Measurements from ENCODE around the gene MACROD2. TPM values are rescaled to one million over a fixed set of nuclear protein-coding genes. Genes with fewer than 3 reads are reported as not detected.

MACROD2 gene
- total RNA-seq, 1 donor from 2014 or later: 6.4 TPM

GRCh38 chr20:14000917-14001316, 5.6 kb downstream of the MACROD2 start:
- Mint-ChIP-seq H3K27me3 (ENCODE audit: low read depth) (peaks cover 14% of the 10 kb centered on the region), H3K4me1 (peaks cover 7% of the 10 kb centered on the region), H3K36me3 (ENCODE audit: low read depth) (no peaks in the 10 kb centered on the region), H3K4me3 (no peak overlapping the region), H3K9me3 (no peaks in the 10 kb centered on the region), H3K27ac (ENCODE audit: unreplicated experiment) (no peak overlapping the region)
- no peak for DNase-seq (ENCODE audit: low read depth, low spot score)
- no peak for TF ChIP-seq CTCF (conservative IDR thresholded peaks at IDR 0.05)

DNA sequence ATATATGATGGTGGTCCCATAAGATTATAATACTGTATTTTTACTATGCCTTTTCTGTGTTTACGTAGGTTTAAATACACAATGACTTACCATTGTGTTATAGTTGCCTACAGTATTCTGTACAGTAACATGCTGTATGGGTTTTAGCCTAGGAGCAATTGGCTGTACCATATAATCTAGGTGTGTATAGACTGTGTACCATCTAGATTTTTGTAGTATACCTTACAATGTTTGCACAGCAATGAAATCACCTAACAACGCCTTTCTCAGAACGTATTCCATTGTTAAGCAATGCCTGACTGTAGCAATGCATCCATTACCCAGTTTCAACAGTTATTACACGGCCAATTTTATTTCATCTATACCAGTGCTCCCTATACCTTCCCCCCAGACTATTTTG, 10.7 kb downstream of the MACROD2 start:
- Mint-ChIP-seq H3K27ac (ENCODE audit: unreplicated experiment) (no peak overlapping the region), H3K36me3 (ENCODE audit: low read depth) (peaks cover 7% of the 10 kb centered on the region), H3K9me3 (peaks cover 5% of the 10 kb centered on the region), H3K27me3 (ENCODE audit: low read depth) (no peaks in the 10 kb centered on the region), H3K4me3 (no peak overlapping the region), H3K4me1 (no peaks in the 10 kb centered on the region)
- no peak for DNase-seq (ENCODE audit: low read depth, low spot score)
- no peak for TF ChIP-seq CTCF (conservative IDR thresholded peaks at IDR 0.05)

- Mint-ChIP-seq H3K4me3 (no peak overlapping the region), H3K27ac (ENCODE audit: unreplicated experiment) (no peak overlapping the region)
- TF ChIP-seq CTCF (conservative IDR thresholded peaks at IDR 0.05): no peak
These were observed 13.9 kb downstream of the MACROD2 start for GRCh38 chr20:14009208-14009607.

DNA sequence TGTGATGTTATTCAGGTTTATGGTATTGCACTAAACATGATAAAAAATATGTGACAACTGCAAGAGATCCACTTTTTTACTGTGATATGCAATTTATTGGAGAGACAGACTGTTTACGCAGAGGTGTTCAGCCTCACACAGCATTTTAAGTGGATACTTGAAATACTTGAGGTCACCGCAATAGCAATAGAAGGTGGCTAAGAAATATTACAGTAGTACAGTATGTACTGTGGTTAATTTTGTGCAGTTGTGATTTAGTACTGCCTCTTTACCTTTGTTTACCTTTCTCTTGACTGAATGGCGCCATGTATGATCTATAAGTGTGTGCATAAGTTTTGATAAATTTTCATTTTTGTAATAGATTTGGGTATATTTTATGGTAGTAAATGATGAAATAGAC, 17.4 kb downstream of the MACROD2 start:
- H3K27ac Mint-ChIP-seq (ENCODE audit: unreplicated experiment): no peak overlapping the region
- no peak overlapping the region for H3K4me3 Mint-ChIP-seq
- H3K27me3 Mint-ChIP-seq (ENCODE audit: low read depth): no peaks in the 10 kb centered on the region
- H3K36me3 Mint-ChIP-seq (ENCODE audit: low read depth): peaks cover 21% of the 10 kb centered on the region
- DNase-seq (ENCODE audit: low read depth, low spot score): no peak
- peaks cover 18% of the 10 kb centered on the region for H3K9me3 Mint-ChIP-seq
- no peaks in the 10 kb centered on the region for H3K4me1 Mint-ChIP-seq
- no peak for TF ChIP-seq CTCF (conservative IDR thresholded peaks at IDR 0.05)

More at GRCh38 chr20:14009208-14009607, 13.9 kb downstream of the MACROD2 start:
- no peaks in the 10 kb centered on the region for H3K27me3 Mint-ChIP-seq (ENCODE audit: low read depth)
- H3K9me3 Mint-ChIP-seq: peaks cover 13% of the 10 kb centered on the region
- no peaks in the 10 kb centered on the region for H3K4me1 Mint-ChIP-seq
- DNase-seq (ENCODE audit: low read depth, low spot score): no peak
- peaks cover 12% of the 10 kb centered on the region for H3K36me3 Mint-ChIP-seq (ENCODE audit: low read depth)

DNA sequence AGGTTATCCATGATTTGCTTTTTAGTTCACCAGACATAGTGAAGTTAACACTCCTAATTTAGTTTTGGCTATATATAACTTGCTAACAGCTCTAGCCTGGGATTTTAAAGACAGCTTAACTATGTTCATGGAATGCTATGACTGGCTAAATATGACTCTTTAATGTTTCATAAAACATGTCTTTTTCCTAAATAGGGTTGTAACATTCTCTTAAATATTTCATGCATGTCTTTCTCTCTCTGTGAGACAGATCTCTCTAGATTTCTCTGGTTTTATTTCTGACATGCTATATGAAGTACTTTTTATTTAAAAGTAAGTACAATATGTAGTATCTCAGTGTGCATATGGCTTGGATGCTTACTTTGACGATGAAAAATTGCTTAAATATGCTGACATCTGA, 35.7 kb downstream of the MACROD2 start:
- Mint-ChIP-seq H3K36me3 (ENCODE audit: low read depth) (peaks cover 3% of the 10 kb centered on the region), H3K27ac (ENCODE audit: unreplicated experiment) (no peak overlapping the region), H3K4me3 (no peak overlapping the region), H3K4me1 (no peaks in the 10 kb centered on the region), H3K9me3 (no peaks in the 10 kb centered on the region), H3K27me3 (ENCODE audit: low read depth) (no peaks in the 10 kb centered on the region)
- no peak for TF ChIP-seq CTCF (conservative IDR thresholded peaks at IDR 0.05)
- DNase-seq (ENCODE audit: low read depth, low spot score): no peak

DNA sequence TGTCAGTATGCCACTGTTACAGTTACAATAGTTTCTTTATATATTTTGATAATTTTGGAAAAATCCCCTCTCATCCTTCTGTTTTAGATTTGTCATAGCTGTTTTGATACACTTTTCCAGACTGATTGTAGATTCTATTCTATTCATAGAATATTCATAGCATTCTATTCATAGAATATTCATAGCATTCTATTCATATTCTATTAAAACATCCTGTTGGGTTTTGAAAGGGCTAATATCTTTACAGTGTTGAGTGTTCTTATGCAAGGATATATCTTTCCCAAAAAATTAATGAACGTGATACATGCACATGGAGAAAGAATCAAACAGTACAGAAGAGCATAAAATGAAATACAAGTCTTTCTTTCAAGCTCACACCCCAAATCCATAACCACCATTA, 38.0 kb downstream of the MACROD2 start:
- DNase-seq (ENCODE audit: low read depth, low spot score): no peak
- Mint-ChIP-seq H3K9me3 (no peaks in the 10 kb centered on the region), H3K27ac (ENCODE audit: unreplicated experiment) (no peak overlapping the region), H3K4me3 (no peak overlapping the region), H3K27me3 (ENCODE audit: low read depth) (no peaks in the 10 kb centered on the region), H3K36me3 (ENCODE audit: low read depth) (no peaks in the 10 kb centered on the region), H3K4me1 (no peaks in the 10 kb centered on the region)
- no peak for TF ChIP-seq CTCF (conservative IDR thresholded peaks at IDR 0.05)

Measured in neural crest cell (in vitro differentiated cells).